Esophagus muscularis mucosa (tissue), 4 donors: ENCODE results near the gene PACRG.

ENCODE experiments used
- EP300 ChIP-seq: sonication (generic); formaldehyde crosslinking; IDR thresholded peaks from one replicate; pipeline ENCODE4 v1.6.1; 2017; ENCODE audit warnings: antibody characterized with exemption
- POLR2A ChIP-seq: fragments of 450-650 bp; IDR thresholded peaks from one replicate; pipeline ENCODE4 v1.6.1; 2017; ENCODE audit warnings: antibody characterized with exemption, moderate library complexity, mild to moderate bottlenecking, low read depth
- POLR2AphosphoS5 ChIP-seq, 2 donors: sonication (generic); formaldehyde crosslinking; IDR thresholded peaks; one replicate each; pipeline ENCODE4 v1.6.1; 2017; ENCODE audit warnings: antibody characterized with exemption in 2 of 2
- TF ChIP-seq, protein P1 (sequence below), 3 experiments: fragments of 200-600 bp in 2 of 3; fragments of 450-650 bp in 1 of 3; sonication (generic) in 2 of 3; IDR thresholded peaks; one replicate each; pipeline ENCODE4 v1.5.1; 2017 to 2019; ENCODE audit warnings: antibody characterized with exemption in 3 of 3, mild to moderate bottlenecking in 2 of 3, moderate library complexity in 1 of 3

DNA sequence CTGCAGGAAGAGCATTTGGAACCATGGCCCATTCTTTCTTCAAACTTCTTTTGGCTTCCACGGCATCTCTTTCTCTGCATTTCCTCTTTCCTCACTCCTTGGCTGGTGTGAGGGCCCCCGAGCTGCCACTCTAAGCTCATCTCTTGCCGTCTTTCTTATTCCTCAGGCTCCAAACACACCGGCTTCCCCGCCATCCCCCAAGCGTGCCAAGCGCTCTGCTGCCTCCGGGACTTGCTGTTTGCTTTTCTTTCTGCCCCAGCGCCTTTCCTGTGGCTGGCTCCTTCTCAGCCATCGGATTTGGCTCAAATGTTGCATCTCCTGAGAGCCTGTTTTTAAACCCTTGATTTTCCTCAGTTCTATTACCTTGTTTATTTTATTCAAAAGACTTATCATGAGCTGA, 172.7 kb downstream of the PACRG start:
- no peak for TF ChIP-seq POLR2A
- TF ChIP-seq, protein P1, sequence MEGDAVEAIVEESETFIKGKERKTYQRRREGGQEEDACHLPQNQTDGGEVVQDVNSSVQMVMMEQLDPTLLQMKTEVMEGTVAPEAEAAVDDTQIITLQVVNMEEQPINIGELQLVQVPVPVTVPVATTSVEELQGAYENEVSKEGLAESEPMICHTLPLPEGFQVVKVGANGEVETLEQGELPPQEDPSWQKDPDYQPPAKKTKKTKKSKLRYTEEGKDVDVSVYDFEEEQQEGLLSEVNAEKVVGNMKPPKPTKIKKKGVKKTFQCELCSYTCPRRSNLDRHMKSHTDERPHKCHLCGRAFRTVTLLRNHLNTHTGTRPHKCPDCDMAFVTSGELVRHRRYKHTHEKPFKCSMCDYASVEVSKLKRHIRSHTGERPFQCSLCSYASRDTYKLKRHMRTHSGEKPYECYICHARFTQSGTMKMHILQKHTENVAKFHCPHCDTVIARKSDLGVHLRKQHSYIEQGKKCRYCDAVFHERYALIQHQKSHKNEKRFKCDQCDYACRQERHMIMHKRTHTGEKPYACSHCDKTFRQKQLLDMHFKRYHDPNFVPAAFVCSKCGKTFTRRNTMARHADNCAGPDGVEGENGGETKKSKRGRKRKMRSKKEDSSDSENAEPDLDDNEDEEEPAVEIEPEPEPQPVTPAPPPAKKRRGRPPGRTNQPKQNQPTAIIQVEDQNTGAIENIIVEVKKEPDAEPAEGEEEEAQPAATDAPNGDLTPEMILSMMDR (IDR thresholded peaks at IDR 0.05): no peak
- no peak for TF ChIP-seq POLR2AphosphoS5 (IDR thresholded peaks at IDR 0.05)
- no peak for TF ChIP-seq EP300
